A549 (cell line): ENCODE results near the gene DNAJC30.

Source experiments
- CEBPB ChIP-seq, 2 experiments: fragments of >200 bp in 1 of 2; sonication (Bioruptor Twin) in 1 of 2; formaldehyde crosslinking in 1 of 2; IDR thresholded peaks; 2 replicates each; pipeline ENCODE4 v1.6.1; 2012 to 2016
- CTCF ChIP-seq: fragments of >200 bp; sonication (Bioruptor Twin); formaldehyde crosslinking; IDR thresholded peaks from 3 replicates; pipeline ENCODE4 v1.5.1; 2016
- EHMT2 ChIP-seq: fragments of 200-600 bp; sonication (generic); IDR thresholded peaks from 2 replicates; pipeline ENCODE4 v1.6.1; 2016; ENCODE audit warnings: antibody characterized with exemption, low read depth, mild to moderate bottlenecking, moderate library complexity
- NFE2L2 ChIP-seq: fragments of 150-350 bp; conservative IDR thresholded peaks from 2 replicates; pipeline ENCODE4 v1.6.1; 2014; ENCODE audit warnings: low read length
- POLR2A ChIP-seq: IDR thresholded peaks from 2 replicates; pipeline ENCODE4 v1.6.1; 2012; ENCODE audit warnings: mild to moderate bottlenecking, low read length
- RAD21 ChIP-seq, 2 experiments: fragments of >200 bp in 1 of 2; sonication (Bioruptor Twin) in 1 of 2; formaldehyde crosslinking in 1 of 2; IDR thresholded peaks in 1 of 2; conservative IDR thresholded peaks in 1 of 2; 2 replicates in 1 of 2; 3 replicates in 1 of 2; pipeline ENCODE4 v1.6.1; 2012 to 2018; ENCODE audit warnings: inconsistent platforms in 1 of 2
- RFX5 ChIP-seq: fragments of 450-650 bp; IDR thresholded peaks from 2 replicates; pipeline ENCODE4 v1.7.1; 2014; ENCODE audit warnings: antibody characterized with exemption, mild to moderate bottlenecking, moderate library complexity

DNA sequence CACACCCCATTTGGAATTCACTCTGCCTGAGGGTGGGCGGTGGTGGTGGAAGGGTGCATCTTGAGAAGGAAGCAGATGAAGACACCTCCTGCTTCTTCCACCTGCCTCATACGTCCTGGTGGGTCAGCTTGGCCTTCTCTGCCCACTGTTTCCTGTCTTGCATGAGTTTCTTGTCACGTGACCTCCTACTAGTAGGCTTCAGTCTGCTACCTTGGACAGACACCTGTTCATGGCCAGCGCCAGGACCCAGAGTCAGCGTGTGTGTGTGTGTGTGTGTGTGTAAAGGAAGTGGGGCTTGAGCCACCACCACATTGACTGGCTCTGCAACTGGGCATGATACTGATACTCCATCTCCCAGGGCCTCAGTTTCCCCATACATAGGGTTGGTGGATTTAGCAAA lies 32.7 kb downstream of the DNAJC30 start:
- no peak for TF ChIP-seq CEBPB (IDR thresholded peaks at IDR 0.05)
- no peak for TF ChIP-seq CTCF
- no peak for TF ChIP-seq RFX5
- TF ChIP-seq NFE2L2: no peak
- no peak for TF ChIP-seq RAD21 (conservative IDR thresholded peaks at IDR 0.05 in 1 of 2, IDR thresholded peaks at IDR 0.05 in 1 of 2)
- TF ChIP-seq POLR2A: no peak
- TF ChIP-seq EHMT2: no peak
